CD1c-positive myeloid dendritic cell (primary cell): ENCODE results near the gene UBE2G2.

Experiments
- DNase-seq: peaks from one replicate; pipeline ENCODE4 v3.0.0-alpha.2; 2016; ENCODE audit errors: extremely low spot score

The UBE2G2 gene

DNA sequence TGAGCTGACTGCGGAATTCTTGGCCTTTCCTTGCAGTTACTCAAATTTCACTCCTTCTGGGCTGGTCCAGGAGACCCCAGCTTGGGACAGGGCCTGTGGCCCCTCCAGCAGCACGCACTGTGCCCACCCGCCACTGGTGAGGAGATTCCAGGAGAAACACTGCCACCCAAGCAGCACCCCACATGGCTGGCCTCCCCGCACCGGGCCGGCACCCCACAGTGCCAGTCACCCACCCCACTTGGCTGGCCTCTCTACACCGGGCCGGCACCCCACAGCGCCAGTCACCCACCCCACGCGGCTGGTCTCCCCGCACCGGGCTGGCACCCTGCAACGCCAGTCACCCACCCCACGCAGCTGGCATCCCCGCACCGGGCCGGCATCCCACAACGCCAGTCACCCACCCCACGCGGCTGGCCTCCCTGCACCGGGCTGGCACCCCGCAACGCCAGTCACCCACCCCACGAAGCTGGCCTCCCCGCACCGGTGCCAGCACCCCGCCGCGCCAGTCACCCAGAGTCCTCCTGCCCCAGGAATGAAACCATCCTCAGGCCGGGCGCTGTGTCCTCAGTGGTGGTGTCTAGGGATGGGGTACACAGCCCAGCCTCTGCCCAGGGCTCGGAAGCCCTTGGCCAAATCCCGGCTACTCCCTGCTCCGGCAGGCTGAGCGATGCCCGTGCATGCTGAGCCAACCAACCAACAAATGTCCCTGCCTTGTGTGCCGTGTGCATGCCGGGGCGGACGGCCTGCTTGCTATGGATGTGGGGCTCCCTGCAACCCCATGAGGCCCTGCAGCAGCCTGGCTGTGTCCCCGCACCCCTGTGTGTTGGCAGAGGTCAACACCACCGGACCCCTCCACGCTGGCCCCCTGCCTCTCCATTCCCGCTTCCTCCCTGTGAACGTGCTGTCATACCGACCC lies 51.6 kb downstream of the UBE2G2 start:
- DNase-seq, result no peak

DNA sequence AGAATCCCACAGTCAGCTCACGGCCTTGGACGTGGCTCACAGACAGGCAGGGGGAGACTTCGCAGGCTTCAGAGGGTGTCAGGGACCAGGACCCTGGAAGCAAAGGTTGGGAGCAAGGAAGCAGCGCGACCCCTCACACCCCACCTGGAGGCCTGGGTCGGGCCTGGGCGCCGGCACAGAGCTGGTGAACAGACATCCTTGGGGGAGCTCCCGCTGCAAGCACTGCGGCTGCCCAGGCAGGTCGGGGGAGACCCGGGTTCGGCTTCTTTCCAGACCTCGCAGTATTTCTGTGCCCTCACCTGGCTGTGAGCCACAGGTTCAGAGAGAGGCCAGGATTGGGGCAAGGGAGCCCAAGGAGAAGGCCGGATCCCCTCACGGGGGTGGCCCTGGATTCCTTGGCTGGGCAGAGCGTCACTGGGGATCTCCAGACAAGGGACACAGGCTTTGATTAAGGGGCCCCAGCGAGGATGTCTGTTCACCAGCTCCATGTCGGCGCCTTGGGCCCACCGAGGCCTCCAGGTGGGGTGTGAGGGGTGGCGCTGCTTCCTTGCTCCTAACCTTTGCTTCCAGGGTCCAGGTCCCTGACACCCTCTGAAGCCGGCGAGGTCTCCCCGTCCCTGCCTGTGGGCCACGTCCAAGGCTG lies 52.4 kb downstream of the UBE2G2 start:
- DNase-seq, result no peak

DNA sequence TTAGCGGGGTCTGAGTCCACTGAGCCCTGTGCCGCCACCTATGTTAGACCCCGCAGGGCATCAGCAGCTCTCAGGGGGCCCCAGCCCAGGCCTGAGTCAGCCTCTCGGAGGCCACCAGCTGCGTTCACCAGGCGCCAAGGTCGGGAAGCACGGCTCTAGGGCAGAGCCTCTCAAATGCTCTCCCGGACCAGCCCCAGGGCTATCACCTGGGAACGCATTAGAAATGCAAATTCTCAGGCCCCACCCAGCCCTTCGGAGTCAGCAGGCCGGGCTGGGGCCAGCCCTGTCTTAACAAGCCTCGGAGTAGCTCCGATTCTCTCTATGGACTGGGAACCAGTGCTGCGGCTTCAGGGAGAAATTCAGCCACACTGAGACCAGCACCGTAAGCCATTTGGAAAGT lies 53.0 kb downstream of the UBE2G2 start:
- no peak for DNase-seq

DNA sequence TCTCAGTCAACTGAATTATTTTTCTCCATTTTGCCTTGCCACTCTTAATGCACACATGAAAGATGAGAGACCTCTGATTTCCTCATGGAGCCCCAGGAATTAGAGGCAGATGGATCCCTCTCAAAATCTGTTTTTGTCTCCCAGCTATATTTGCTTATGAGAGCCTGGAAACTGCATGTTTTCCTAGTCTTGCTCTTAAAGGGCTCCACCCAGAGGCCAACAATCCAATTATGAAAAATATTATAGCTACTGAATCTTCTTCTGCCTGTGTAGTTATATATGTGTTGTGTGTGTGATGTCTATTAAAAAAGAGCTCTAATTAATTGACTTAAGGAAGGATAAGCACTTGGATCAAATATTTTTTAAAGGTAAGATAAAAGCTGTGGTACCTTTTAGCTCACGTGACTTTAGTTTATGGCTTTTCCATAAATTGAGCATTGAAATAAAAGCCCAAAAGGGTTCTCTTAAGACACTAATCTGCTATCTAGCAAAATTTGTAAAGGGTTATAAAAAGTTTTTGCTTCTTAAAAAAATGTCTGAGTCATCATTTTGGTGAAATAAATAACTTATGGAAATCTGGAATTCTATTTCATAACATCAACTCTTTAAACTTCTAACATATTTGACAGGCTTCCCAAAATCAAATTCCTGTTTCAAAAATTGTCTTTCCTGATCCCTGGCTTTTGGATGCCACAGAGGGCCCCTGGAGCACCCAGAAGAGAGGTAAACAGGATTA lies 59.0 kb downstream of the UBE2G2 start:
- DNase-seq, result peak; percentile 13

DNA sequence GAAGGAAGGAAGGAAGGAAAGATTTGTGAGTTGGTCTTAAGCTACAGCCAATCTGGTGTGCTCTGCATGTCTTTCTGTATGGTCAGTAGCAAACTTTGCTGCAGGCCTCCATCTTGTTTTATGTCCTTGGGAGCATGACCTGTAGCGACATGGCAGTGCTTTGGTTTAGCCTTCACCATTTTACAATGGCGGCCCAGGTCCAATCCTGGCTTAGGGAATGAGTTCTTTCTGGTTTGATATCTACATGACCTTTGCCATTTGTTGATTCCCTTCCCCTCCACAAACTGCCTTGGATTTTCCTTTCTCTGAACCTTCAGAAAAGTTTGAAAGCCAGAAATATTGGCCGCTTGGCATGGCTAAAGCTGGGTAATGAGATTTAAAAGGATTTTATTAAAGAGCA lies 59.7 kb downstream of the UBE2G2 start:
- no peak for DNase-seq

DNA sequence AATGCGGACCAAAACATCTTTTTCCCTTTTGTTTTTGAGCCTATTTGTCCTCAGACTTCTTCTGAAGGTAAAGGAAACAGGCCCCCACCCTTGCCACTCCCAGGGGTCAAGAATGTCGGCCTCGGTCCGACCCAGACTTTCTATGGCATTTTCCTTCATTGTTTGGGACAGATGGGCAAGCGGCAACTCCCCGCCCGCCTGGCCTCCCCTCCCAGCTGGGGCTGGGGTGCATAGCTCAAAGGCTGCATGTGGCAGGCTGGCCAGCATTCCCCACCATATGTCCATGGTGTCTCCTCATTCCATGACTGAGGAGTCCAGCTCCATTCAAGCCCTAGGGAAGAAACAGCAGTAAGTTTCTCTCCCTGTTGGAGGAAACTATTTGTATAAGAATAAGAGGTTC lies 60.9 kb downstream of the UBE2G2 start:
- no peak for DNase-seq

DNA sequence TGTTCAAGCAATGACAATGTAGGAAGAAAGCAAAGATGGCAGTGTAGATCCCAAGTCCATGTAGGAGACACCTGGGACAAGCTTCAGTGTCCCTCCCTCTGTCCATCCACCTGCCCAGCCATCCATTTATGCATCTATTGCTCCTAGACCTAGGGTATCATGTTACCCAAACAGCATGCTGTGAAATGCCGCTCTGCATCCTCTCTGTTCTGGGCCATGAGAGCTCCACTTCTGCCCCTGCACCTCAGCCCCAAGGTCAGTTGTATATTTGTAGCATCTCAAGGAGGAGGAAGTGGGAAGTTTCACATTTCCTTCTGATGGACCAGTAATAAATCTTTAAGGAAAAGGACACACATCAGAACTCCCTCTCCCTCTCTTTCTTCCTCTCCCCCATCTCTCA lies 62.3 kb downstream of the UBE2G2 start:
- DNase-seq, result no peak

DNA sequence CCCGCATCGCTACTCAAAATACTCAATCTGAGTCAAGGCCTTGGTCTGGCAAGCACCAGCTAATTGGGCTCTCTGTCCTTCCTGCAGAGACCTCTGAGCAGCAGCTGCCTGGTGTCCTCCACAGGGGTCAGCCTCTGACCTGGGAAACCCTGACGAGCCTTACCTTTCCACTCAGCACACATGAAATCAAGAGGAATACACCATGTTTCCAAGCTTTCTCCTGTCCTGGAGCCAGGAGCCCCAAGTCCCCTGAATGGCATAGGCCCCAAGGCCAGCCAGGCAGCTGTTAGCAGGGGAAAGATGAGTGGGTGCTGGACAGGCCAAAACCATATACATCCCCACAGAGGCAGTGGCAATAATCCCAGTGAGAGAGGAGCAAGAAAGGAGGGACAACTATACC lies 63.0 kb downstream of the UBE2G2 start:
- no peak for DNase-seq

DNA sequence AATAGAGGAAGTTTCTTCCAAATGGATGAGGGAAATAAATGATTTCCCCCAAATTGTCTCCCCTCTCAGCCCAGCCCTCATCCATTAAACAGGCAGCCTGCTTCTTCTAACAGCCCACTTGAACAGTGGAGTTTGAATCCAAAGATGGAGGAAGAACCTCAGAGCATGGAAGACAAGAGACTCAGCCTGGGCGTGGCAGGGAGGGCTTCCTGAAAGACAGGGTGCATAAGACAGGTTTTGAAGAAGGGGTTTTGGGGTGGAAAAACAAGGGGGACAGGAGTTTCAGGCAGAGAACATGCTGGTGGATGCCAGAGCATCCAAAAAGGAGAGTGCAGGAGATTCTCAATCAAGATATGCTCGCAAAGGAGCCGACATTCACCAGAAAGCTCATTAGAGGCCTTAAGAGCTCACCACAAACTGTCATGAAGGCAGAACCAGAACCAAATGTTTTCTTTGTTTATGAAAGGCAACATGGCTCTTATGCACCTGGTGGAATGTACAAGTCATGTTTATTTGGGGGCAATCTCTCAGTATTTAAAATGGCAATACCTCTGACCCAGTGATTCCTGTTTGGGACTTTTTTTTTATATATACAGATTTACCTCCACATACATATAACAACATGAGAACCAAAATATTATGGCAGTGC lies 63.8 kb downstream of the UBE2G2 start:
- no peak for DNase-seq

DNA sequence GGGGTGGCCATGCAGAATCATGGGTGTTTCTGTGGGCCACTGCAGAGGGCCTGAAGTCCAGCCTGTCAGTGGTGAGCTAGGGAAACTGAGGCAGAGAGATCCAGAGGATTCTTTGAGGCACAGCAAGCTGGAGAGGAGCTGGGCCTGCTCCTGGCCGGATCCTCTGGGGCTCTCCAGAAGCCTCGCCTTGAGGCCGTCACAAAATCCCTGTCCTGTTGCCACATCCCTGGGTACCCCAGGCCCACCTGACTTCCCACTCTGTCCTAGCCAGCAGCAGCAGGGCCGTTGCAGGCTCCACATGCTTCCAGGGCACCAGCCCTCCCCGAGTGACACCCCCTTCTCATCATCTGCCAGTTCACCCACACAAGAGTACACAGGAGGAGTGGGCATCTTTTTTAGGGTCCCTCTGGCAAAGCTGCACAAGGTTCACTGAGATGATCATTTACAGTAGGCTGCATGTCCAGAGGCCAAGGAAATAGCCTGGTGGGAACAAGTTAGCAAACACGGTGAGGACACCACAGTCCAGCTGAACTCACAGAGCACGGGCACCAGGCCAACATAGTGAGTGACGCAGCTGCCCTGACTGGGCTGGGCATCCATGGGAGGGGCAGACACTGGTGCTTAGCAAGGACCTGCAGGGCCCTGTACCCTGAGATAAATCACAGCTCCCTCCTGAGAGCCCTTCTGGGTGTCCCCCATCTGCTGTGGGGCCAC lies 65.2 kb downstream of the UBE2G2 start:
- DNase-seq, result no peak

DNA sequence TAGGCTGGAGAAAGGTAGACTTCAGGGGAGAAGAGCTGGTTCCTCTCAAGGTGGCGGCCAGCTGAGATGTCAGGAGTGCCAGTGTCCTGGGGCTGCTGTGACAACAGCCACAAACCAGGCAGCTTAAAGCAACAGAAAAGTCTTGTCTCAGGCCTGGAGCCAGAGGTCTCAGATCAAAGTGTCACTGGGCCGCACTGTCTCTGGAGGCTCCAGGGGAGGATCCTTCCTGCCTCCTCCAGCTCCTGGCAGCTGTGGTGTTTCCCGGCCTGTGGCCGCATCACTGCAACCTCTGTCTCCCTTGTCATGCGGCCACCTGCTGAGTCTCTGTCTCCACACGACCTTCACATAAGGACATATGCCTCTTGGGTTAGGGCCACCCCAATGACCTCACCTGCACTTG lies 65.8 kb downstream of the UBE2G2 start:
- DNase-seq, result no peak

DNA sequence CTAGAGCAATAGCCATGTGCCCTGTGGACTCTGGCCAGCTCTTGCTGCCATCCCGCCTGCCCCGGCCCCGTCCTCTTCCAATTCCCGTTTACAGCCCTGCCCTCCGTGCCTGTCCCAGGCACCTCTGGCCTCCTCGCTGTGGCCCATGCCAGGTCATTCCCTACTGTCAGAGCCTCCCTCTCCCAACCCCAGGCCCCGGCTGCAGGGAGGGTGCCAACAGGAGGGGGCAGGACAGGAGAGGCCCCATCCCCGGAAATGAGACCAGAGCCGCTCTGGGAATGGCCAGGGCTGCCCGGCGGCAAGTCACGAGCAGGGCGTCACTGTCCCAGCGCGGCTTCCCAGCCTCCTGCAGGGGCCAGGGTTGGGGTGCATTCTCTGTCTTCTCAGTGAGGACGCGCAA lies 66.8 kb downstream of the UBE2G2 start:
- no peak for DNase-seq

DNA sequence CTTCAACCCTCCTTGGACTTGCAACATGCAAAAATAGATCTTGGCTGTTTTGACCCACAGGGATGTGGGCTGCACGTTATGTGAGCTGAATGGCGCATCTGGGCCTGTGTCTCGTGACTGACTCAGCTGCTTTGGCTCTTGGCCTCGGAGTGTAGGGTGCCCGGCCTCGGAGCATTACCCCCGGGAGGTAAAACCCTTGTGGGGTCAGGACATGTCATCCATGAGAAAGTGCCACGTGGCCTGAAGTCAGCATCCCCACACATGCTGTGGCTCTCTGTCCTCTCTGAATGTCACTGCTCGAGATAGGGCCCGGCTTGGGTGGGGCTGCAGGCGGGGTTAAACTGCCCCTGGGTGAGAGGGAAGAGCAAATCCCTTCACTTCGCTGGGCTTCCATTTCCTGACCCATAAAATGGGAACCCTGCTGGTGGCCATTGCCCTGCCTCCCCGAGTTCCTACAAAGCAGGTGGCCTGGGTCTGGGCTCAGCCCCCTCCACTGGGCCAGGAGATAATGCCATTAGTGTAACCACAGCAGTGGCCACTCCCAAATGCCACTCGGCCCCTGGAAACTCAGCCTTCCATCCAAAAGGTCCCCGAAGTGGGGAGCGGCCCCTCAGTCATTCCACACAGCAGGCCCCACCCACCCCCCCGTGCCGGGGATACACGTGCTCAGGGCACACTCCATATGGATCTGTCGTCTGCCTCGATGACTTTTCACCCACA lies 67.4 kb downstream of the UBE2G2 start:
- DNase-seq, result no peak

DNA sequence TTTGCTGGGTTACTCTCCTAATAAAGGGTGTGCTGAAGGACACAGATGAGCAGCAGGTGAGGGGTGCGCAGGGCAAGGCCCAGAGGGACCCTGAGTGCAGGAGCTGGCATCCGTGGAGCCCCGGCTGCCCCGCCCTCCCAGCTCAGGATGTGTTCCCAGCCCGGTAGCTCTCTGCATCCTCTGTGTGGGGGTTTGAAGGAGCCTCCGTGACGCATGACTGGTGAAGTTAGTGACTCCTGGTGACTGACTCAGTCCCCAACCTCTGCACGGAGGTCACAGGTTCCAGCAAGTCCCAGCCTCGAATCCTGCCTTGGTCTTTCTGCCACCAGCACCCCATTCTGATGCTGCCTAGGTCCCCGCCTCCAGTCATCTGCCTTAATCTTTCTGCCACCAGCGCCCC lies 68.7 kb downstream of the UBE2G2 start:
- DNase-seq, result no peak

DNA sequence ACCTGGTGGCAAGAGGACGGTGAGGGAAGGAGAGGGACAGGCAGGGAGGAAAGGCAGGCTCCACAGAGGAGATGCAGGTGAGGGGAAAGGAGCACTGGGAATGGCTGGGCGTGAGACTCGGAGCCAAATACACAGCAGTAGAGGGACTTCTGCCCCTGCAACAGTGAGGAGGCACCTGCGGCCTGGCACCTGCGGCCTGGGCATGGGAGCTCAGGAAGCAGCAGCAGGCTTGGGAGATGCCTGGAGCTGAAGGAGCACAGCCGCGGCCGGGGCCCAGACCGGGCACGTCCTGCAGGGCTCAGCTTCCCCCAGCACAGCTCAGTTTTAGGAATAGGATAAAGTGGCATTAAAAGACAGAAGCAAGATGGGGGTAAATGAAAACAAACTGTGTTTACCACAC lies 69.4 kb downstream of the UBE2G2 start:
- DNase-seq, result no peak

DNA sequence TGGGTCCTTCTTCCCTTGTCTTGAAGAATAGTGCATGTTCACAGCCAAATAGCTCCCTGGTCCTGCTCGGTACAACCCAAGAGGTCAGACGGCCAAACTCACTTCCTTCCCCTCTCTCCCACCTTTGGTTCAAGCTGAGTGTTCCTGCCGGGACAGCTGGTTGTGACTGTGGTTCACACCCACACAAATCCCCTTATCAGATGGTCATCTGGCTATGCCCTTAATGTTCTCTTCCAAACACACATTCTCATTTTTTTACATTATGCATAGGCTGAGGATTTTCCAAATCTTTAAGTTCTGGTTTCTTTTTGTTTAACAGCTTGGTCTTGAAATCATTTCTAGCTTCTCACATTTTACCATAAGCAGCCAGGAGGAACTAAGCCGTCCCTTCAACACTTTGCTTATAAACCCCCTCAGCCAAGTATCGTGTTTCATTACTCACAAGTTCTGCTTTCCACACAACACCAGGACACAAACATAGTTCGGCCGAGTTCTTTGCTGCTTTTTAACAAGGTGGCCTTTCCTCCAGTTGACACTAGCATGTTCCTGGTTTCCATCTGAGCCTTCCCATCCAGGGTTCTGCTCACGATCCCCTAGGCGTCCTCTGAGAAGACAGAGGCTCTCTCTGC lies 70.6 kb downstream of the UBE2G2 start:
- peak; percentile 31 for DNase-seq

DNA sequence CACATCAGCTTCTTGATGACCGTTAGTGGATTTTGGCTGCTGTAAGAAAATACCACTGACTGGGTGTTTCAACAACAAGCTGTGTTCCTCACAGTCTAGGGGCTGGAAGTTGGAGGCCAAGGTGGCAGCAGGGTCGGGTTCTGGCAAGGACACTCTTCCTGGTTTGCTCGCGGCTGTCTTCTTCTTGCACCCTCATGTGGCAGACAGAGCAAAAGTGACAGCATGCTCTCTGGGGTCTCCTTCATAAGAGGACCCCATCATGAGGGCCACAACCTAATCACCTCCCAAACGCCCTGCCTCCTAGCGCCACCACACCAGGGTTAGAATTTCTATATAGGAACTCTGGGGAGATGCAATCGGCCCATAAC lies 71.6 kb downstream of the UBE2G2 start:
- no peak for DNase-seq

DNA sequence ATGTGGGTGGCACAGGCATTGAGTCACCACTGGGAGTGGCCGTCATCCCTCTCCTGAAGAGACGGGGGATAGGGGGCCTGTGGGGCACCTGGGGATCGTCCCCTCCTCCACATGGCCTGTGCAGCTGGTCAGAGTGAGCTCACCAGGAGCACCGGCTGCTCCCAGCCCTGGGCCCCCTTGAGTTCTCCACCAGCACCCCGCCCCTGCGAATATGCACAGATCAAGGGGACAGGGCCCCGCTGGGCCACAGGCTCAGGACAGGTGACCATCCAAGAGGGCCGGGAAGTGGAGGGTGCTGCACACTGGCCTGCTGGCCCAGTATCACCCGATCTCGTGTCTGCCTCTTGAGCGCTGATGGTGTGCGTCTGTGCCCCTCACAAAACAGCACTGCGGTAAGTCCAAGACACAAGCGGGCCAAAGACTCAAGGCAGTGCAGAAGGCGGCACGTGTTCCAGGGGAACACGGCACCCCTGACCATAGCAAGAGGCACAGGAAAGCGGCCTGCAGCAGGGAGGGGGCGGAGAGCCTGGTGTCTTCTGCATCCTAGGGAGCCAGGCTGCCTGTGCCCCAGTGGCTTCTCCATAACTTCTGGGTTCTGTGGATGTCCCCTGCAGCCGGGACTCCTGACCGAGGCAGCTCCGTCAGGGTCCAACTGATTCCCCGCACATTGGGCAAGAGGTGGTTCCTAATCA lies 72.1 kb downstream of the UBE2G2 start:
- DNase-seq, result no peak

DNA sequence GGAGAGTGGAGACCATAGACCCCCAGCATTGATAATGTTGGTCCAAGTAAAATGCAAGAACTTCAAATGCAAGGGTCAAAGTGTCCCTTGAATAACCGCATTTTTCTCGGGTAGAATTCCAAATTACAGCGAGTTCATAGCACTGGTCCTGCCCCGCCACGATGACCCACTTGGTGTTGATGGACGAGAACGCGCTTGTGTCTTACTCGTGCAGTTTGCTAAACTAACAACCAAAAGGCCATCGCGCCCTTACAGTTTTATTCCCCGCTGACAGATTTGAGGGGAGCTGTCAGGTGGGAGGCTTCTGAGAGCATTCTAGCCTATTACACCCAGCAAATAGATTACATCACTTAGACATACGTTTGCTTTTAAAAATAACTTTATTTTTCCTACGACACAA lies 72.9 kb downstream of the UBE2G2 start:
- DNase-seq, result no peak

DNA sequence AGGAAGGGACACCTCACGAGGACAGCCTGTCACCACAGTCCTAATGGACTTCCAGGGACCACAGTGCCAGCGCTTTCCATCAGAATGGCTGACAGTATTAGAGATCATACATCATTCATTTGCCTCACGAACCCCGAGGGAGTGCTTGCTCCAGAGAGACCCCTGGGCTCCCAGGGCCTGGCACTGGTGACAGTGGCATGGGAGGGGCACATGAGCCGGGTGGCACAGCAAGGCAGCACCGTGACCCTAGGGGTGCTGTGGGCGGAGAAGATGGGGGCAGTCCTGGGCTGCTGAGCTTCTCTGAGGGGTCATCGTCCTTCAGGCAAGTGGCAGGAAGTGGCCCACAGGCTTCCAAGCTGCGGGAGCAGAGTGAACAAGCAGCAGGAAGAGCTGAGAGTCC lies 73.9 kb downstream of the UBE2G2 start:
- no peak for DNase-seq
